ENCODE data around the gene BRMS1. TPM values are rescaled to one million over a fixed set of nuclear protein-coding genes. Genes with fewer than 3 reads are reported as not detected.
"Not testable (repeated sequence)": the region's sequence is repeated elsewhere in the genome, so short reads cannot be mapped to it uniquely, and the experiment has no call there.

The BRMS1 gene
- polyA plus RNA-seq, 3 donors: 27.0 to 35.4 (median 32.8) TPM

DNA sequence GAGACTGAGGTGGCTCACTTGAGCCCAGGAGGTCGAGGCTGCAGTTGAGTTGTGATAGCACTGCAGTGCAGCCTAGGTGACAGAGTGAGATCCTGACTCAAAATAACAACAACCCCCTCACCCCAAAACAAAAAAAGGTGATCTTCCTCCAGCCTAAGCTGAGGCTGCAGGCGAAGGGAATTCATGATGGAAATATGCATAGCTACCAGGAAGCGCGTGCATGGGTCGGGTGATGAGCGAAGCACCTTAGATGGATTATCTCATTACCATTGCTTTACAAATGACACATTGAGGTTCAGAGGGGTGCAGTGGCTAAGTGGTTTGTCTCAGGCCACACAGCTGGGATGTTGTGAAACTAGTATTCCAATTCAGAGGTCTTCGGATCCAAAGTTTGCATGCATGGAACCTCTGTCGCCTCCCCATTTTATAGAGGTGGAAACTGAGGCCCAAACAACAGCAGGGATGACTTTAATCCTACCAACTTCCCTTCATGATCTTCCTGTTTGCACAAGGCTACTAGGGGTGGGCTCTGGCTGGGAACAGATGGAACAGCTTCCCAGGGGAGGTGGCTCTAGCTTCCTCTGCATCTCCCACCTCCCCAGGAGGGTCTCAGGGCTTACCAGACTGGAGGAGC lies 22.1 kb upstream of the BRMS1 start:
- no peak for DNase-seq (ENCODE audit: extremely low read depth in 1 of 11, low read depth in 9 of 11, low spot score in 4 of 11)

- no peak for DNase-seq (ENCODE audit: extremely low read depth in 1 of 11, low read depth in 9 of 11, low spot score in 4 of 11)
Observed at GRCh38 chr11:66365711-66366619, 21.1 kb upstream of the BRMS1 start.

GRCh38 chr11:66365166-66365565 lies 20.3 kb upstream of the BRMS1 start:
- DNase-seq (ENCODE audit: extremely low read depth in 1 of 11, low read depth in 9 of 11, low spot score in 4 of 11): no peak

DNA sequence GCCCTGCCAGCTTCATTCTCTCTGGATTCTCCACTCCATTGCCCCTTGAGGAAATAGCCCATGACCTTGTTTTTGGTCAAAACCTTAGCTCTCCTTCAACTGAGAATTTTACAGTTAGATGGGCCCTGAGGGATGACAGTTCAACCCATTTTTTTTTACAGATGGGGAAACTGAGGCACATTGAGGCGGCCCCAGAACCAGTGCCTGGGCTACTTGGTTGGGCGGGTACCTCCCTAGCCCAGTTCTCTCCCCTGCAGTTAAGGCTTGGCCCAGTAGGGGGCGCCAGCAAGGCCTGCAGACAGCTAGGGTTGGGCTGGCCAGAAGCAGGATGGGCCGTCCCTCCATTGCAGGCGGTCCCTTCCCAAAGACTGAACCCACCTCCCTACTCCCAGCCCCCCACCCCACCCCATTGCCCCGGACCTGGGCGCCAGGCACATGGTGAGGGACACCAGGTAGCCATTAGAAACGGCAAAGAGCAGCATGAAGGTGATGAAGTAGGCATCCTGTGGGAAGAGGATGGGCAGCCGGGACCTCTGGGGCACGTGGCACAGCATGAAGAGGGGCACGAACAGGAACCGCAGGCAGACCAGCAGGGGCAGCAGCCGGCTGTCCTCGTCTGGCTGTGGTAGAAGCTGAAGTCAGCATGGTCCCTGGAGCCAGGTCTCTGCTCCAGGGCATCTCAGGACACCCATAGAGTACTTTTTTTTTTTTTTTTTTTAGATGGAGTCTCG lies 19.1 kb upstream of the BRMS1 start:
- no peak for DNase-seq (ENCODE audit: extremely low read depth in 1 of 11, low read depth in 9 of 11, low spot score in 4 of 11)

- DNase-seq (ENCODE audit: extremely low read depth in 1 of 11, low read depth in 9 of 11, low spot score in 4 of 11): no peak
Observed at GRCh38 chr11:66363187-66363601, 18.3 kb upstream of the BRMS1 start.

DNA sequence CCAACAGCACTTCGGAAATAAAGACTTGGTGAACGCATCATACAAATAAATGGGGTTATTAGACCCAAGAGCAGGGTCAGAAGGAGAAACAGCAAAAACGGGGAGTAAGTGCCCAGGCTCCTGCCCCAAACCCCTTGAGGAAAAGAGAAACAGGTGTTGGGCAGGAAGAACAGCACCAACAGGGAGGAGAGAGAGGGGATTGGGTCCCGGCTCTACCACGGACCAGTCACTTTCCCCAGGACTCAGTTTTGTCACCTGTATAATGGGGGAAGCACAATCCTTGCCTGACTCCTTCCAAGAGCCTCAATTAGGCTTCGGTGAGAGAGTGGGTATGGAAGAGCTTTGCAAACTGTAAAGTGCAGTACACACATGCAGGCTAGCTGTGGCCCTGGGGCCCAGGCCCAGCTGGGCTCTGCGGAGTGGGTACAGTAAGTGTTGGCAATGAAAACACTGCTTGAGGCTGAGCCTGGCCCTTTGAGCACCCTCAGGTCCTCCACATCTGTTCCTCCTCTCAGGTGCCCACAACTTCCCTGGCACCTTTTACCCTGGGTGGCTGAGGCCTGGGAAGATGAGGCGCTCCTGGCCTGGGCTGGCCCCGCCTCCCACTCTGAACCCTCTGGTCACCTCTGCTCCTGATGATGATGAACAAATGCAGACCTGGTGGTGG lies 17.7 kb upstream of the BRMS1 start:
- no peak for DNase-seq (ENCODE audit: extremely low read depth in 1 of 11, low read depth in 9 of 11, low spot score in 4 of 11)

DNA sequence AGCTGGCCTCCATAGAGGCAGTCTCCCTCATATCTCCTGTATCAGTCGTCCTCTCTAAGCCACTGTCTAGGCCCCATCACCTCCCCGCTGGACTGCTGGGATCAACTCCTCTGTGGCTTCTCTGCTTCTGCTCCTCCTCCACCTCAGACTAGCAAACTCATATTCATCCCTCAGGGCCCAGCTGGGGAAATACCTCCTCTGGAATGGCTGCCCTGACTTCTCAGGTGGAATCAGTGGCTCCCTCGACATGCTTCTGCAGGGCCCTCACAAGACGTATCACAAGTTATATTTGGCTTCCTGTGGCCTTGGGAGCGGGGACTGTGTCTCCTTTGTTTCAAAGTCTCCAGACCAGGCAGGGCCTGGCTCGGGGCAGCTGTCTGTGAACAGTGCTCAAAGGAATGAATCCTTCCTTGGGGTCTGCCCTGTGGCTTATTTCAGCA lies 16.6 kb upstream of the BRMS1 start:
- DNase-seq (ENCODE audit: extremely low read depth in 1 of 11, low read depth in 9 of 11, low spot score in 4 of 11): no peak

GRCh38 chr11:66360406-66361073 lies 15.6 kb upstream of the BRMS1 start:
- no peak for DNase-seq (ENCODE audit: extremely low read depth in 1 of 11, low read depth in 9 of 11, low spot score in 4 of 11)

GRCh38 chr11:66359662-66360087 lies 14.8 kb upstream of the BRMS1 start:
- no peak for DNase-seq (ENCODE audit: extremely low read depth in 1 of 11, low read depth in 9 of 11, low spot score in 4 of 11)

DNA sequence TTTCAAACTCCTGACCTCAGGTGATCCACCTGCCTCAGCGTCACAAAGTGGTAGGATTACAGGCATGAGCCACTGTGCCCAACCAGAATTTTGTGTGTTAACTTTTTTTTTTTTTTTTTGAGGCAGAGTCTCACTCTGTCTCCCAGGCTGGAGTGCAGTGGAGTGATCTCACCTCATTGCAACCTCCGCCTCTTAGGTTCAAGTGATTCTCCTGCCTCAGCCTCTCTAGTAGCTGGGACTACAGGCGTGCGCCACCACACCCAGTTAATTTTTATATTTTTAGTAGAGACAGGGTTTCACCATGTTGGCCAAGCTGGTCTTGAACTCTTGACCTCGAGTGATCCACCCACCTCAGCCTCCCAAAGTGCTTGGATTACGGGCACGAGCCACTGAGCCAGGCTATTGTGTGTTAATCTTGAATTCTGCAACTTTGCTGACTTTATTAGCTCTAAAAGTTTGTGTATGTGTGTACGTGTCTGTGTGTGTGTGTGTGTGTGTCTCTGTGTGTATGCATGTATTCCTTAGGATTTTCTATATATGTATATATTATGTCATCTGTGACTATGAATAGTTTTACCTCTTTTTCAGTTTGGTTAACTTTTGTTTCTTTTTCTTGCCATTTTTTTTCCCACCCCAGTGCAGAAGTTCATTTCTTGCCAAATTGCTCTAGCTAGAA lies 5.8 kb upstream of the BRMS1 start:
- DNase-seq (ENCODE audit: extremely low read depth in 1 of 11, low read depth in 9 of 11, low spot score in 4 of 11): not testable (repeated sequence)

DNA sequence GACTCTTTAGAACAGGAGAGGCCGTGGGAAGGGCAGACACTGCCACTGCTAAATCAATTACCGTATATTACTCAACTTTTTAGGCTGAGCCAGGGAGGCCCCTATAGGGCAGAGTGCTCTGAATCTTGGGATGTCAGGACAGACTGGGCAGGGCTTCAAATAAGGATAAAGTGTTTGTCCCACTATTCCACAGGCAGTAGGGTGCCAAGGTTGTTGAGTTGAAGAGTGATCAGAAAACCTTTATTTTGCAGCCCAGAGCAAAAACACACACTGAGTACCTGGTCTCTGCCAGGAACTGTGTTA lies 4.1 kb upstream of the BRMS1 start:
- DNase-seq (ENCODE audit: extremely low read depth in 1 of 11, low read depth in 9 of 11, low spot score in 4 of 11): no peak

- peak; percentile 85 to 95 (median 88) for DNase-seq (ENCODE audit: extremely low read depth in 1 of 11, low read depth in 9 of 11, low spot score in 4 of 11)
Observed at GRCh38 chr11:66347425-66348276, 2.7 kb upstream of the BRMS1 start, which contains the start of gene B4GAT1. TSS of gene B4GAT1 (minus strand) at chr11:66347629. CDS start at chr11:66347545, 84 bp downstream.

DNA sequence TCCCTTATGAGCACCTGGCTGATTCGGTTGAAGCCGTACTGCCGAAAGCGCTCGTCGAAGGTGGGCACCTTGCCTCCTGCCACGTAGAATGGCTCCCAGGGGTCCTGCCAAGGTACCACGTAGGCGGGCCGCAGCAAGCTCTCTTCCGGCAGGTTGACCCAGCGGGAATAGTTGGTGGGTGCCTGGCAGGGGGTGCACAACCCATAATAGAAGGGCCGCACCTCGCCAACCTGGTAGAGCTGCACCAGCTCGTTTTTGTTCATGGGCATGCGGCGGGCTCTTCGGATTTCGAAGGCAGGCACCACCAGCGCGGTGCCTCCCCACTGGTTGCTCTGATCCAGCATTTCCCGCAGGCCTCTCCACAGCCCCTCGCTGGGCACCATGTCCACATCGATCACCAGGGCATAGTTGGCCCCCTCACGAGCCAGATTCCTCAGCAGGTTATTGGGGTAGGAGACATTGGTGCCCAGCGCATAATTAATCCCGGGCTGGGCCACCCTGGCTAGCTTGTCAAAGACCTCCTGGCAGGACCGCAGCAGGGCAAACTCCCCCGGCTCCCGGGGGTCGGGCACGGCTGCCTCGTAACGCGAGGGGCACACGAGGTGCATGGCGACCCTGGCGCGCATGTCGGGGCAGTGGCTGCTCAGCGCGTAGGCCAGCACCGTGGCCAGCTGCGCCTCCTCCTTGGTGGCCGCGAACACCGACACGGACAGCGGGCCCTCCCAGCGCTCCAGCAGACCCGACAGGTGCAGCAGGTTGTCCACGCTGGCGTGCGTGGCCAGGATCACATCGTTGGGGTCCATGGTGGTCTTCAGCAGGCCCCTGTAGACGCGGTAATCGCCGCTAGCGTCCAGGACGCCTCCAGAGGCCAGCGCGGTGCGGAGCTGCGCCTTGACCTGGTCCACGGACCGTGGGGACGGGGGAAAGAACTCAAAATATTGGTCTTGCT lies 1.8 kb upstream of the BRMS1 start:
- no peak for DNase-seq (ENCODE audit: extremely low read depth in 1 of 11, low read depth in 9 of 11, low spot score in 4 of 11)

- no peak for DNase-seq (ENCODE audit: extremely low read depth in 1 of 11, low read depth in 9 of 11, low spot score in 4 of 11)
Observed at GRCh38 chr11:66345316-66345649, 379 bp upstream of the BRMS1 start.

DNA sequence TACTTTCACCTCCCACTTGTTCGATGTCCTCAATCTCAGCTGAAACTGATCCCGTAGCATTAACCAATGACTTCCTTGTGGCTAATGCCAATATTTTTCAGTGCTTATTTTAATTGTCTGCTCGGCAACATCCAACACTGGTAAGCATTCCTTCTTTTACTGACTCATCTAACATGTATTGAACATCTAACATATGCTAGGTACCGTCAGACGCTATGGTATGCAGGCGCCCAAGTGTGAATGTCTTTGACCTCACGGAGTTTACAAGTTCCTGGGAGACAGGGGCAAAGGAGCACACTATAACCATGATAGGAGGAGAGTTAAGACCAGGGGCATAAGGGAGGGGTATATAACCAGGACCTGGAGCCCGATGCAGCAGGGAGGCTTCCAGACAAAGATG lies 1.7 kb downstream of the BRMS1 start:
- DNase-seq (ENCODE audit: extremely low read depth in 1 of 11, low read depth in 9 of 11, low spot score in 4 of 11): no peak

GRCh38 chr11:66341502-66342126 lies 3.3 kb downstream of the BRMS1 start:
- DNase-seq (ENCODE audit: extremely low read depth in 1 of 11, low read depth in 9 of 11, low spot score in 4 of 11): no peak

All from renal cortex interstitium (tissue), 11 donors.